Astrocyte (in vitro differentiated cells and primary cell): Measurements from ENCODE around the gene KDF1. TPM values are rescaled to one million over a fixed set of nuclear protein-coding genes. Genes with fewer than 3 reads are reported as not detected.

ENCODE experiments used
- DNase-seq: peaks from one replicate; pipeline ENCODE4 v3.0.0-alpha.2; 2010; ENCODE audit warnings: low read depth
- FAIRE-seq: peaks from 2 replicates; lab custom pipeline; 2011; peaks lifted over from hg19 to GRCh38; lab: Jason Lieb, UNC
- H2AFZ ChIP-seq: 2 replicates; pipeline ENCODE4 v1.6.0; 2012; ENCODE audit warnings: low read depth, low read length, inconsistent platforms
- H3K27ac ChIP-seq: 2 replicates; pipeline ENCODE4 v1.5.1; 2011; ENCODE audit warnings: low read depth, low read length, inconsistent platforms
- H3K27me3 ChIP-seq: 2 replicates; pipeline ENCODE4 v1.6.0; 2011; ENCODE audit warnings: low read length, inconsistent platforms; ENCODE audit not compliant: insufficient read depth
- H3K36me3 ChIP-seq: 2 replicates; pipeline ENCODE4 v1.5.1; 2011; ENCODE audit warnings: low read length, inconsistent platforms; ENCODE audit not compliant: insufficient read depth
- H3K4me1 ChIP-seq: 2 replicates; pipeline ENCODE4 v1.5.1; 2011; ENCODE audit warnings: low read length, inconsistent platforms; ENCODE audit not compliant: insufficient read depth
- H3K4me2 ChIP-seq: 2 replicates; pipeline ENCODE4 v1.6.0; 2012; ENCODE audit warnings: low read length, inconsistent platforms
- H3K4me3 ChIP-seq: 2 replicates; pipeline ENCODE4 v1.5.1; 2011; ENCODE audit warnings: low read depth, mild to moderate bottlenecking, low read length, inconsistent platforms; ENCODE audit not compliant: insufficient read depth
- H3K79me2 ChIP-seq: 2 replicates; pipeline ENCODE4 v1.6.0; 2012; ENCODE audit warnings: mild to moderate bottlenecking, low read length, inconsistent platforms; ENCODE audit not compliant: insufficient read depth
- H3K9ac ChIP-seq: 2 replicates; pipeline ENCODE4 v1.6.0; 2012; ENCODE audit warnings: mild to moderate bottlenecking, low read length, inconsistent platforms
- H3K9me3 ChIP-seq: 2 replicates; pipeline ENCODE4 v1.5.1; 2012; ENCODE audit warnings: low read depth, mild to moderate bottlenecking, low read length, inconsistent platforms; ENCODE audit not compliant: insufficient read depth
- H4K20me1 ChIP-seq: 2 replicates; pipeline ENCODE4 v1.6.0; 2012; ENCODE audit warnings: low read length, inconsistent platforms; ENCODE audit not compliant: insufficient read depth
- H3K27ac Mint-ChIP-seq: one replicate; pipeline ENCODE4 v1.8.0; 2021; ENCODE audit warnings: mild to moderate bottlenecking, mixed read lengths; ENCODE audit not compliant: unreplicated experiment
- H3K27me3 Mint-ChIP-seq: one replicate; pipeline ENCODE4 v1.8.0; 2021; ENCODE audit warnings: low read depth, mixed read lengths; ENCODE audit not compliant: unreplicated experiment
- H3K36me3 Mint-ChIP-seq: one replicate; pipeline ENCODE4 v1.8.0; 2021; ENCODE audit warnings: low read depth, mixed read lengths; ENCODE audit not compliant: unreplicated experiment
- H3K4me1 Mint-ChIP-seq: one replicate; pipeline ENCODE4 v1.8.0; 2021; ENCODE audit warnings: low read depth, mixed read lengths; ENCODE audit not compliant: unreplicated experiment
- H3K4me3 Mint-ChIP-seq: one replicate; pipeline ENCODE4 v1.8.0; 2021; ENCODE audit warnings: mild to moderate bottlenecking, moderate library complexity, mixed read lengths; ENCODE audit not compliant: unreplicated experiment
- H3K9me3 Mint-ChIP-seq: one replicate; pipeline ENCODE4 v1.8.0; 2021; ENCODE audit warnings: mild to moderate bottlenecking, mixed read lengths; ENCODE audit not compliant: unreplicated experiment
- CTCF ChIP-seq: IDR thresholded peaks from 2 replicates; pipeline ENCODE4 v1.5.1; 2011; ENCODE audit warnings: low read depth, mild to moderate bottlenecking, inconsistent platforms, low read length, moderate library complexity; ENCODE audit not compliant: insufficient read depth
- EZH2 ChIP-seq: IDR thresholded peaks from 2 replicates; pipeline ENCODE4 v1.6.1; 2012; ENCODE audit warnings: mild to moderate bottlenecking, low read length, inconsistent platforms; ENCODE audit not compliant: insufficient read depth
- total RNA-seq: library from RNA; stranded (reverse); gene quantifications from 2 replicates; pipeline ENCODE4 v1.2.1, GENCODE V29; 2021

KDF1 gene
- total RNA-seq, 1 donor from 2014 or later, result 0.54 TPM

GRCh38 chr1:27000090-27000816 is 40.0 kb upstream of the KDF1 start:
- H3K4me1 ChIP-seq, result peaks cover 58% of the 10 kb centered on the region

GRCh38 chr1:26999440-26999987 is 39.2 kb upstream of the KDF1 start:
- Histone ChIP-seq H3K4me3 (no peak overlapping the region), H3K79me2 (peaks cover 9% of the 10 kb centered on the region), H3K4me1 (peaks cover 60% of the 10 kb centered on the region), H3K9ac (peak overlapping the region; percentile 67), H3K27me3 (no peaks in the 10 kb centered on the region), H3K36me3 (no peaks in the 10 kb centered on the region), H2AFZ (no peak overlapping the region), H3K27ac (peak overlapping the region; percentile 88), H4K20me1 (peaks cover 18% of the 10 kb centered on the region), H3K9me3 (no peaks in the 10 kb centered on the region), H3K4me2 (peak overlapping the region; percentile 69)
- Mint-ChIP-seq H3K4me1 (peaks cover 63% of the 10 kb centered on the region), H3K27me3 (no peaks in the 10 kb centered on the region), H3K27ac (peak overlapping the region; percentile 97), H3K4me3 (no peak overlapping the region), H3K9me3 (no peaks in the 10 kb centered on the region), H3K36me3 (peaks cover 6% of the 10 kb centered on the region)
- TF ChIP-seq EZH2, result no peak
- TF ChIP-seq CTCF, result no peak
- FAIRE-seq, result peak; percentile 91
- peak; percentile 97 for DNase-seq

More at GRCh38 chr1:27000090-27000816, 40.0 kb upstream of the KDF1 start:
- Histone ChIP-seq H3K4me3 (no peak overlapping the region), H3K79me2 (peaks cover 1% of the 10 kb centered on the region), H3K27me3 (no peaks in the 10 kb centered on the region), H3K9me3 (no peaks in the 10 kb centered on the region), H3K4me2 (peak overlapping the region; percentile 69), H2AFZ (no peak overlapping the region), H3K9ac (peak overlapping the region; percentile 67), H3K27ac (peak overlapping the region; percentile 88), H4K20me1 (peaks cover 11% of the 10 kb centered on the region), H3K36me3 (no peaks in the 10 kb centered on the region)
- TF ChIP-seq CTCF (no peak), EZH2 (no peak)
- Mint-ChIP-seq H3K4me3 (peak overlapping the region; percentile 70), H3K4me1 (peaks cover 65% of the 10 kb centered on the region), H3K36me3 (peaks cover 6% of the 10 kb centered on the region), H3K9me3 (no peaks in the 10 kb centered on the region), H3K27ac (peak overlapping the region; percentile 97), H3K27me3 (no peaks in the 10 kb centered on the region)
- FAIRE-seq (peak; percentile 34), DNase-seq (no peak)
